ENCODE measurements around the gene TMEM267. TPM values are rescaled to one million over a fixed set of nuclear protein-coding genes. Genes with fewer than 3 reads are reported as not detected.

Gene TMEM267
- total and polyA plus RNA-seq, 9 donors = 6.3 to 23.0 (median 9.2) TPM

DNA sequence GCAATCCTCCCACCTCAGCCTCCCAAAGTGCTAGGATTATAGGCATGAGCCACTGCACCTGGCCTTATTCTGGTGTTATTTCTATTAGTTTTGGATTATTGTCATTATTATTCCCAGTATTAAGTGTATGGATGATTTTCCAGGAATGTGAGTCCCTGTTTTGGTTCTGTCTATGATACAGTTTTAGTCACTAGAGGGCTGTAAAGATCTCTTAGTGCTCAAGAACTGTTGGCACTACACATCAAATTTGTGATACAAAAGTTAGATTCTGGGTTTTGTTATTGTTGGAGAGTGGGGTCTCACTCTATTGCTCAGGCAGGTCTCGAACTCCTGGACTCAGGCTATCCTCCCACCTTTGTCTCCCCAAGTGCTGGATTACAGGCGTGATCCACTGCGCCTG is 83.6 kb downstream of the TMEM267 start:
- H3K4me3 ChIP-seq = no peak overlapping the region
- H3K27ac ChIP-seq = no peak overlapping the region
- no peaks in the 10 kb centered on the region for H3K9me3 ChIP-seq
- intact Hi-C loops (cut with DNase I) = loop anchor here in 1 of 4 donors (5.0 kb wide), 1 partner anchor 1503 kb away; no protein-coding TSS in a partner anchor
- H3K36me3 ChIP-seq = no peaks in the 10 kb centered on the region
- no peak for DNase-seq
- TF ChIP-seq EP300 (IDR thresholded peaks at IDR 0.05) = no peak
- TF ChIP-seq, protein P1, sequence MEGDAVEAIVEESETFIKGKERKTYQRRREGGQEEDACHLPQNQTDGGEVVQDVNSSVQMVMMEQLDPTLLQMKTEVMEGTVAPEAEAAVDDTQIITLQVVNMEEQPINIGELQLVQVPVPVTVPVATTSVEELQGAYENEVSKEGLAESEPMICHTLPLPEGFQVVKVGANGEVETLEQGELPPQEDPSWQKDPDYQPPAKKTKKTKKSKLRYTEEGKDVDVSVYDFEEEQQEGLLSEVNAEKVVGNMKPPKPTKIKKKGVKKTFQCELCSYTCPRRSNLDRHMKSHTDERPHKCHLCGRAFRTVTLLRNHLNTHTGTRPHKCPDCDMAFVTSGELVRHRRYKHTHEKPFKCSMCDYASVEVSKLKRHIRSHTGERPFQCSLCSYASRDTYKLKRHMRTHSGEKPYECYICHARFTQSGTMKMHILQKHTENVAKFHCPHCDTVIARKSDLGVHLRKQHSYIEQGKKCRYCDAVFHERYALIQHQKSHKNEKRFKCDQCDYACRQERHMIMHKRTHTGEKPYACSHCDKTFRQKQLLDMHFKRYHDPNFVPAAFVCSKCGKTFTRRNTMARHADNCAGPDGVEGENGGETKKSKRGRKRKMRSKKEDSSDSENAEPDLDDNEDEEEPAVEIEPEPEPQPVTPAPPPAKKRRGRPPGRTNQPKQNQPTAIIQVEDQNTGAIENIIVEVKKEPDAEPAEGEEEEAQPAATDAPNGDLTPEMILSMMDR (IDR thresholded peaks at IDR 0.05) = no peak
- no peak for TF ChIP-seq POLR2A (IDR thresholded peaks at IDR 0.05)
- peaks cover 3% of the 10 kb centered on the region for H3K4me1 ChIP-seq (ENCODE audit: insufficient read depth)
- 80 to 81% (median 80%) methylated on average over 3 of the region's 3 CpGs for WGBS, 3 donors
- no peaks in the 10 kb centered on the region for H3K27me3 ChIP-seq

DNA sequence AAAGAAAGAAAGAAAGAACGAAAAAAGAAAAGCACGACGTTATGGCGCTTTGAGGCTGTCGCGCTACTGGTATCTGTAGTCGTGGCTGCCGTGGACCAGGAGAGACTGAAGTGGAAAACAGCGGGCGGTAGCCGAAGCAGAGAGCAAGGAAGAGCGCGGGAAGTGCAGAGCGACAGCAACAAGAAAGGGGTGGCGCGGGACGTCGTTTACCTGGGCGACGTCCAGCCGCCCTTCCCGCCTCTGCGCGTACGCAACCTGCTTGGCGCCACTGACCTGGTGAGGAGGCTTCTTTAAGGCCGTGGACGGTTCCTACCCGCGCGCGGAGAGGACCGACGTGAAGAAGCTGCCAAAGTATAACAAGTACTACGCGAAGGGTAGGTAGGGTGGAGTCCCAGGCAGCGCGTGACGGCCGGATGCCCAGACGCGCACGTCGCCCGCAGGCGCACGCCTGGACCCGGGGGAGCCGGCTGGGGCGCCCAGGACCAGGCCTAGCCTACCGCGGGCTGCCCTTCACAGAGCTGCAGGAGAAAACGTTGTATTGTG is 86.8 kb downstream of the TMEM267 start:
- H3K36me3 ChIP-seq = no peaks in the 10 kb centered on the region
- 2 to 6% (median 4%) methylated on average over 53 of the region's 53 CpGs for WGBS, 3 donors
- peak; percentile 16 to 57 (median 29) for DNase-seq
- peaks cover 3% of the 10 kb centered on the region for H3K4me1 ChIP-seq (ENCODE audit: insufficient read depth)
- peak overlapping the region; percentile 39 for H3K4me3 ChIP-seq
- no peaks in the 10 kb centered on the region for H3K27me3 ChIP-seq
- no peak overlapping the region for H3K27ac ChIP-seq
- no peaks in the 10 kb centered on the region for H3K9me3 ChIP-seq
- intact Hi-C loops (cut with DNase I) = loop anchor here in 1 of 4 donors (10.0 kb wide), 1 partner anchor 482 kb away; no protein-coding TSS in a partner anchor
- TF ChIP-seq POLR2A (IDR thresholded peaks at IDR 0.05) (no peak), EP300 (IDR thresholded peaks at IDR 0.05) (no peak)
- TF ChIP-seq, protein P1 (IDR thresholded peaks at IDR 0.05) = no peak

Other genes with a start within 250 kb of the TMEM267 start
- 100 to 1,000 TPM in 1 of 7 donors, 10 to 100 TPM in 6; 22.1 to 248 (median 33.6) TPM for gene HMGCS1, start 170.5 kb downstream of the TMEM267 start, total RNA-seq
- gene HMGCS1, start 170.5 kb downstream of the TMEM267 start, polyA plus RNA-seq = 100 to 1,000 TPM in 1 of 2 donors, 10 to 100 TPM in 1; 14.4 to 206 TPM
- 1 to 10 TPM in 5 of 7 donors, under 1 TPM in 1, not detected in 1; 0.82 to 2.2 (median 1.9) TPM for gene CCL28, start 71.5 kb downstream of the TMEM267 start, total RNA-seq
- 1 to 10 TPM in 1 of 2 donors, under 1 TPM in 1; 0.59 to 3.2 TPM for gene CCL28, start 71.5 kb downstream of the TMEM267 start, polyA plus RNA-seq
- 1 to 10 TPM in 4 of 7 donors, under 1 TPM in 3; 0.48 to 3.8 (median 1.2) TPM for gene C5orf34, start 31.3 kb upstream of the TMEM267 start, total RNA-seq
- 1 to 10 TPM; 1.2 to 2.5 TPM for gene C5orf34, start 31.3 kb upstream of the TMEM267 start, polyA plus RNA-seq
- 10 to 100 TPM; 45.3 to 75.8 (median 61.6) TPM for gene PAIP1, start 73.2 kb upstream of the TMEM267 start, total RNA-seq
- gene PAIP1, start 73.2 kb upstream of the TMEM267 start, polyA plus RNA-seq = 10 to 100 TPM; 49.7 to 65.9 TPM
- gene NNT, start 119.3 kb upstream of the TMEM267 start, total RNA-seq = 10 to 100 TPM; 17.2 to 44.7 (median 38.5) TPM
- gene NNT, start 119.3 kb upstream of the TMEM267 start, polyA plus RNA-seq = 10 to 100 TPM; 12.2 to 51.9 TPM

Measured in ovary (tissue), 9 donors.